Trophoblast cell (in vitro differentiated cells and primary cell): ENCODE data around the gene RTN4RL1.

Experiments
- DNase-seq, 2 donors: peaks; one replicate each; pipeline ENCODE4 v3.0.0-alpha.2; 2016
- H2AFZ ChIP-seq: 2 replicates; pipeline ENCODE4 v1.6.1; 2013; ENCODE audit warnings: low read length, moderate library complexity, mild to moderate bottlenecking; ENCODE audit not compliant: insufficient read depth, poor library complexity
- H2AK5ac ChIP-seq: 2 replicates; pipeline ENCODE4 v1.6.1; 2013; ENCODE audit warnings: mild to moderate bottlenecking, low read length
- H2BK120ac ChIP-seq: 2 replicates; pipeline ENCODE4 v1.6.1; 2013; ENCODE audit warnings: low read length, mild to moderate bottlenecking, moderate library complexity; ENCODE audit not compliant: insufficient read depth, poor library complexity
- H2BK12ac ChIP-seq: 2 replicates; pipeline ENCODE4 v1.6.1; 2013; ENCODE audit warnings: mild to moderate bottlenecking, low read length, moderate library complexity
- H2BK5ac ChIP-seq: 2 replicates; pipeline ENCODE4 v1.6.1; 2013; ENCODE audit warnings: low read length, low read depth, moderate library complexity, mild to moderate bottlenecking; ENCODE audit not compliant: poor library complexity
- H3K14ac ChIP-seq: 2 replicates; pipeline ENCODE4 v1.6.1; 2013; ENCODE audit warnings: mild to moderate bottlenecking, low read length
- H3K18ac ChIP-seq: 2 replicates; pipeline ENCODE4 v1.6.1; 2013; ENCODE audit warnings: mild to moderate bottlenecking, low read length
- H3K23ac ChIP-seq: 2 replicates; pipeline ENCODE4 v1.6.1; 2013; ENCODE audit warnings: low read length
- H3K27ac ChIP-seq: 2 replicates; pipeline ENCODE4 v1.5.1; 2013; ENCODE audit warnings: low read depth, mild to moderate bottlenecking, inconsistent platforms, low read length, moderate library complexity
- H3K27me3 ChIP-seq: 2 replicates; pipeline ENCODE4 v1.6.1; 2013; ENCODE audit warnings: inconsistent platforms, mild to moderate bottlenecking, low read length, moderate library complexity; ENCODE audit not compliant: insufficient read depth
- H3K36me3 ChIP-seq, 2 experiments: 1 replicate in 1 of 2; 2 replicates in 1 of 2; pipeline ENCODE4 v1.6.1; 2013; ENCODE audit warnings: low read length in 2 of 2, mild to moderate bottlenecking in 2 of 2, moderate library complexity in 1 of 2; ENCODE audit not compliant: insufficient read depth in 2 of 2, control insufficient read depth in 1 of 2
- H3K4ac ChIP-seq: 2 replicates; pipeline ENCODE4 v1.6.1; 2013; ENCODE audit warnings: low read depth, mild to moderate bottlenecking, low read length, moderate library complexity
- H3K4me1 ChIP-seq, 2 experiments: 1 replicate in 1 of 2; 2 replicates in 1 of 2; pipeline ENCODE4 v1.6.1; 2013; ENCODE audit warnings: low read length in 2 of 2, mild to moderate bottlenecking in 2 of 2, moderate library complexity in 1 of 2; ENCODE audit not compliant: insufficient read depth in 2 of 2, control insufficient read depth in 1 of 2
- H3K4me2 ChIP-seq: 2 replicates; pipeline ENCODE4 v1.6.1; 2013; ENCODE audit warnings: inconsistent platforms, mild to moderate bottlenecking, low read length, moderate library complexity
- H3K4me3 ChIP-seq: 2 replicates; pipeline ENCODE4 v1.5.1; 2013; ENCODE audit warnings: mild to moderate bottlenecking, low read depth, low read length, inconsistent platforms
- H3K79me1 ChIP-seq: one replicate; pipeline ENCODE4 v1.6.1; 2013; ENCODE audit warnings: low read length
- H3K79me2 ChIP-seq: 2 replicates; pipeline ENCODE4 v1.6.1; 2013; ENCODE audit warnings: low read length, mild to moderate bottlenecking; ENCODE audit not compliant: control insufficient read depth, insufficient read depth, poor library complexity
- H3K9ac ChIP-seq: 2 replicates; pipeline ENCODE4 v1.6.1; 2013; ENCODE audit warnings: mild to moderate bottlenecking, low read length
- H3K9me3 ChIP-seq: 2 replicates; pipeline ENCODE4 v1.6.1; 2013; ENCODE audit warnings: low read depth, mild to moderate bottlenecking, control low read depth, inconsistent platforms, low read length; ENCODE audit not compliant: insufficient read depth
- H4K12ac ChIP-seq: 2 replicates; pipeline ENCODE4 v1.6.1; 2013; ENCODE audit warnings: low read depth, mild to moderate bottlenecking, low read length, moderate library complexity
- H4K8ac ChIP-seq: 2 replicates; pipeline ENCODE4 v1.6.1; 2013; ENCODE audit warnings: low read depth, mild to moderate bottlenecking, low read length, moderate library complexity
- H4K91ac ChIP-seq: one replicate; pipeline ENCODE4 v1.6.1; 2013; ENCODE audit warnings: low read depth, mild to moderate bottlenecking, low read length, moderate library complexity
- WGBS: extraction: QIAGEN DNeasy Blood & Tissue Kit; methylation state at CpG from one replicate; pipeline ENCODE4 v1.1.7; 2013; ENCODE audit warnings: missing lambda C conversion rate; ENCODE audit not compliant: insufficient read length, insufficient coverage; ENCODE audit errors: extremely low coverage; 5-methylcytosine and 5-hydroxymethylcytosine counted together

RTN4RL1 gene

DNA sequence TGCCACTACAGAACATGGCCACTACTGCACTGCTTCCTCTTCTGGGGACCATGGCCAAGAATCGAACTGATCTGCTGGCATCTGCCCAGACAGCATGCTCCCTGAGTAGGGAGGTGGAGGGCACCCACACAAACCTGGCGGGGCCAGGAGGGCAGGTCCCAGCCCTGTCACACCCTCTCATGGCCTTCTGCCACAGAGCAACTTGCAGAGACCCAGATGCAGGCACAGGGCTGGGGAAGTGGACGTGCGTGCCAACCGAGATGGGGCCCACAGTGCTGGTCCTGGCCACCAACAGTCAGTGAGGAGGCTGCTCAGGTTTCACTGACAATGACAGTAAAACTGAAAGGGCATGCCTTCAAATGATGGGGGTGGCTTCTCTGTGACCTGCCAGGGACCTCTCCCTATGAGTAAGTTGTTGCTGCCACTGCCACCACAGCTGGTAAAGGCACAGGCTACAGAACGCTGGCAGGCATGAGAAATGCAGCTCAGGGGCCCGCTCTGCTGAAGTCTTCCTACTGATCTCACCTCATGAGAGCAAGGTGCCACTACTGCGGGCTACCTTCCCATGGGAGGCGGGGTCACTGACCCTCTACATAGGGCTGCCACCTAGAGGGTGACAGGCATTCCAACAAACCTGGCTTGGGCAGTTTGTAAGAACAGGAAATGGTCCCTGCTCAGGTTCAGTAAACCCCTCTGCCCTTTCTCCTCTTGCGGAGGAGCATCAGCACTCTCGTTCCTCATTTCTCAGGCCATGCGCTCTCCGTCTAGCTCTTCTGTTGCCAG, 45.3 kb upstream of the RTN4RL1 start:
- H3K9ac ChIP-seq = no peak overlapping the region
- no peak overlapping the region for H2BK120ac ChIP-seq
- no peak overlapping the region for H4K91ac ChIP-seq
- no peak overlapping the region for H3K23ac ChIP-seq
- no peak overlapping the region for H2AFZ ChIP-seq
- H3K9me3 ChIP-seq = no peaks in the 10 kb centered on the region
- peaks cover 7 to 18% of the 10 kb centered on the region in 2 experiments for H3K36me3 ChIP-seq
- H3K79me1 ChIP-seq = peaks cover 26% of the 10 kb centered on the region
- H3K4me3 ChIP-seq = no peak overlapping the region
- no peak overlapping the region for H3K4ac ChIP-seq
- no peak overlapping the region for H2BK12ac ChIP-seq
- H2AK5ac ChIP-seq = no peak overlapping the region
- H3K79me2 ChIP-seq = peaks cover 9% of the 10 kb centered on the region
- no peaks in the 10 kb centered on the region for H3K27me3 ChIP-seq
- H3K27ac ChIP-seq = no peak overlapping the region
- no peak overlapping the region for H2BK5ac ChIP-seq
- WGBS = no CpG with 5 or more reads among the region's 13 CpGs
- no peak overlapping the region for H4K8ac ChIP-seq
- DNase-seq = peak in 1 of 2 donors; percentile 31
- H3K18ac ChIP-seq = no peak overlapping the region
- no peak overlapping the region for H4K12ac ChIP-seq
- H3K4me1 ChIP-seq = peaks cover 41 to 48% of the 10 kb centered on the region in 2 experiments
- no peak overlapping the region for H3K4me2 ChIP-seq
- no peak overlapping the region for H3K14ac ChIP-seq

DNA sequence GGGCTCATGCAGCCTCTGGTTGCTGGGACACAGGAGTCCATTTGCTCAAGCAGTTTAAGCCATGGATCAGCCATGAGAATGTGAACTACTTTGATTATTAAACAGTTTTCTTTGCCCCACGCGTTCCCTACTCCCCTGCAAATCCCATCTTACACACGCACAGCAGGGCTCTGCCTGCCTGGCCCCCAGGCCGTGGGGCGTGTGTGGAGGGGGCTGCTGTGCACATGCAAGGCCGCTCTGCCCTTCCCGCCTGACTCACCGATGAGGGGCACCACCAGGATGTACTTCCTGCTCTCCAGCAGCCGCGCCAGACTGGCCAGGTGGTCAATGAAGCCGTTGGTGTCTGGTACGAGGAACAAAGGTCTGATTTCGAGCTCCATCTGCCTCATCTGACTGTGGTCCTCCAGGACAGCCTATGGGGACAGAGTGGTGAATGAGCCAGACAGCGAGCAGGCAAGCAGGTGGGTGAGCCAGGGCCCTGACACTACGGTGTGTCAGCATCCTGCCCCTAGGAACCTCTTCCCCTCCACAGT, 43.5 kb upstream of the RTN4RL1 start:
- no peaks in the 10 kb centered on the region for H3K9me3 ChIP-seq
- H2AK5ac ChIP-seq = no peak overlapping the region
- no peaks in the 10 kb centered on the region for H3K27me3 ChIP-seq
- H2BK5ac ChIP-seq = no peak overlapping the region
- H3K4me1 ChIP-seq = peaks cover 43 to 54% of the 10 kb centered on the region in 2 experiments
- H3K79me2 ChIP-seq = peaks cover 9% of the 10 kb centered on the region
- H3K36me3 ChIP-seq = peaks cover 16 to 26% of the 10 kb centered on the region in 2 experiments
- H2AFZ ChIP-seq = no peak overlapping the region
- DNase-seq = no peak
- H3K4me3 ChIP-seq = no peak overlapping the region
- no CpG with 5 or more reads among the region's 15 CpGs for WGBS
- H3K79me1 ChIP-seq = peaks cover 25% of the 10 kb centered on the region
- no peak overlapping the region for H4K12ac ChIP-seq
- no peak overlapping the region for H3K14ac ChIP-seq
- no peak overlapping the region for H3K4me2 ChIP-seq
- H4K8ac ChIP-seq = no peak overlapping the region
- no peak overlapping the region for H3K9ac ChIP-seq
- H2BK120ac ChIP-seq = no peak overlapping the region
- peak overlapping the region; percentile 74 for H3K27ac ChIP-seq
- peak overlapping the region; percentile 89 for H4K91ac ChIP-seq
- no peak overlapping the region for H3K4ac ChIP-seq
- no peak overlapping the region for H3K18ac ChIP-seq
- no peak overlapping the region for H3K23ac ChIP-seq
- no peak overlapping the region for H2BK12ac ChIP-seq

DNA sequence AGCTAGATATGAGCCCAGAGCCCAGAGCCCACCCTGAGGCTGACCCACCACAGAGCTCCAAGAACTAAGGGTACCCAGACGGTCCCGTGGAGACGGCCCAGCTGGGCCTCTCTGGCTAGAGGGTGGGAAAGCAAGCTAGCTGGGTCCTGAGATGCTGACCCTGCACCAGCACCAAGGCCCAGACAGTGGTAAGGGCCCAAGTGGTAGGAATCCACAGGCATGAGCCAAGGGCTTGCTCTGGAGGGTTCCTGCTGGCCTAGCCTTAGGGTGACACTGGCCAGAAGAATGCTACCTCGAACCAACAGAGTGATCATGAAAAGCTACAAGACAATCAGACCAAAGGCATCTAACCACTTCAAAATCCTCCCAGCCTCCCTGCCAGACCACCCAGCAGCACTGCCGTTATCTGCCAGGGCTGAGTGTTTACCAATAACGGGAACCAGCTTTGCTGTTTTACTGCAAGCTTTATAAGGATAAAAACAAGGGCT, 42.9 kb upstream of the RTN4RL1 start:
- Histone ChIP-seq H3K4me1 (peaks cover 47 to 58% of the 10 kb centered on the region in 2 experiments), H4K91ac (peak overlapping the region; percentile 89), H3K4me2 (no peak overlapping the region), H3K79me2 (peaks cover 9% of the 10 kb centered on the region), H2AK5ac (no peak overlapping the region), H3K27me3 (no peaks in the 10 kb centered on the region), H3K14ac (peak overlapping the region; percentile 77), H2BK120ac (peak overlapping the region; percentile 73), H2BK12ac (peak overlapping the region; percentile 81), H3K9ac (no peak overlapping the region), H3K4ac (no peak overlapping the region), H3K79me1 (peaks cover 25% of the 10 kb centered on the region), H4K12ac (no peak overlapping the region), H2BK5ac (peak overlapping the region; percentile 90), H2AFZ (no peak overlapping the region), H3K27ac (peak overlapping the region; percentile 74), H3K36me3 (peaks cover 16 to 26% of the 10 kb centered on the region in 2 experiments), H3K9me3 (no peaks in the 10 kb centered on the region), H3K18ac (peak overlapping the region; percentile 66), H3K23ac (no peak overlapping the region), H4K8ac (peak overlapping the region; percentile 57), H3K4me3 (no peak overlapping the region)
- no CpG with 5 or more reads among the region's 6 CpGs for WGBS
- peak; percentile 49 to 54 for DNase-seq

DNA sequence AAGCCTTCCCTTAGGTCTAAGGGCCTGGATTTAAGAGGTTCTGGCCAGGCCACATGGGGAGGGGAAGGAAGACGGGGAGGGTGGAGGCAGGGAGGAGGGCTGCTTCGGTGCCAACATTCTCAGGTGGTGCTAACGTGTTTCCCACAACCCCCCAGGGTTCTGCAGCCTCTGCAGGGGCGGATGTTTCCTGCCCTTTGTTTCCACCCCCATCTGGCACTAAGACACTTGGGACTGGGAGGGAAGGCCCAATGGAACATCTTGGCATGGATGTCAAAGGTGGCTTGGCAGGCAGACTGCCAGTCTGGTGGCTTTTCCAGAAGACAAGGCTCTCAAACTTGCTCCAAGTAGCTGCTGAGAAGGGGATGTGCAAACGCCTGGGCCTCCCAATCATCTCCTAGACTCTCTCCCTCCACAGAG, 42.5 kb upstream of the RTN4RL1 start:
- H3K4me3 ChIP-seq = no peak overlapping the region
- no CpG with 5 or more reads among the region's 5 CpGs for WGBS
- H3K36me3 ChIP-seq = peaks cover 16 to 26% of the 10 kb centered on the region in 2 experiments
- H4K91ac ChIP-seq = peak overlapping the region; percentile 89
- H3K18ac ChIP-seq = peak overlapping the region; percentile 66
- peaks cover 29% of the 10 kb centered on the region for H3K79me1 ChIP-seq
- no peak for DNase-seq
- peak overlapping the region; percentile 57 for H4K8ac ChIP-seq
- H2BK12ac ChIP-seq = peak overlapping the region; percentile 81
- no peaks in the 10 kb centered on the region for H3K9me3 ChIP-seq
- H3K27me3 ChIP-seq = no peaks in the 10 kb centered on the region
- peak overlapping the region; percentile 77 for H3K14ac ChIP-seq
- no peak overlapping the region for H2AFZ ChIP-seq
- H3K4me1 ChIP-seq = peaks cover 51 to 63% of the 10 kb centered on the region in 2 experiments
- H3K9ac ChIP-seq = no peak overlapping the region
- peak overlapping the region; percentile 50 for H3K4ac ChIP-seq
- H3K4me2 ChIP-seq = no peak overlapping the region
- peak overlapping the region; percentile 73 for H2BK120ac ChIP-seq
- H3K79me2 ChIP-seq = peaks cover 9% of the 10 kb centered on the region
- H3K23ac ChIP-seq = no peak overlapping the region
- H2BK5ac ChIP-seq = peak overlapping the region; percentile 90
- H4K12ac ChIP-seq = no peak overlapping the region
- H2AK5ac ChIP-seq = peak overlapping the region; percentile 81
- H3K27ac ChIP-seq = peak overlapping the region; percentile 74
